VCaP (cell line): ENCODE results near the gene DYNC2LI1.

Experiments used
- H3K27ac ChIP-seq: fragments of 450-650 bp; 2 replicates; pipeline ENCODE4 v1.5.1; 2017
- TF ChIP-seq, protein P1 (sequence below): fragments of 450-650 bp; conservative IDR thresholded peaks from 2 replicates; pipeline ENCODE4 v1.5.1; 2017; ENCODE audit warnings: mild to moderate bottlenecking, moderate library complexity

DYNC2LI1 gene

DNA sequence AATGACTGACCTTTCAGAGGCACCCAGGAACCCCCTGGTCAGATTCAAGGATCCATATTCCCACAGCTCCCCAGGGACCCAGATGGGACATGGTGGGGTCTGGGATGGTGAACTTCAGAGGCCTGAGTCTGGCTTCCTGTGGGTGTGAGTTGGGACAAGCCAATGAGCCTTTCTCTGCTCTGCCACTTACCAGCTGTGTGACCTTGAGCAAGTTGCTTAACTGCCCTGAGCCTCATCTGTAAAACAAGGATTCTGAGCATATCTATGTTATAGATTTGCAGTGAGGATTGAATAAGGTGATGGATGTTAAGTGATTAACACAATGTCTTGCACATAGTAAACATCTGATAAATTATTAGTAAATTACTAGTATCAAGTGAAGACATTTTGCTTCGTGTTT lies 71.3 kb downstream of the DYNC2LI1 start:
- no peak overlapping the region for H3K27ac ChIP-seq
- TF ChIP-seq, protein P1, sequence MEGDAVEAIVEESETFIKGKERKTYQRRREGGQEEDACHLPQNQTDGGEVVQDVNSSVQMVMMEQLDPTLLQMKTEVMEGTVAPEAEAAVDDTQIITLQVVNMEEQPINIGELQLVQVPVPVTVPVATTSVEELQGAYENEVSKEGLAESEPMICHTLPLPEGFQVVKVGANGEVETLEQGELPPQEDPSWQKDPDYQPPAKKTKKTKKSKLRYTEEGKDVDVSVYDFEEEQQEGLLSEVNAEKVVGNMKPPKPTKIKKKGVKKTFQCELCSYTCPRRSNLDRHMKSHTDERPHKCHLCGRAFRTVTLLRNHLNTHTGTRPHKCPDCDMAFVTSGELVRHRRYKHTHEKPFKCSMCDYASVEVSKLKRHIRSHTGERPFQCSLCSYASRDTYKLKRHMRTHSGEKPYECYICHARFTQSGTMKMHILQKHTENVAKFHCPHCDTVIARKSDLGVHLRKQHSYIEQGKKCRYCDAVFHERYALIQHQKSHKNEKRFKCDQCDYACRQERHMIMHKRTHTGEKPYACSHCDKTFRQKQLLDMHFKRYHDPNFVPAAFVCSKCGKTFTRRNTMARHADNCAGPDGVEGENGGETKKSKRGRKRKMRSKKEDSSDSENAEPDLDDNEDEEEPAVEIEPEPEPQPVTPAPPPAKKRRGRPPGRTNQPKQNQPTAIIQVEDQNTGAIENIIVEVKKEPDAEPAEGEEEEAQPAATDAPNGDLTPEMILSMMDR: no peak

DNA sequence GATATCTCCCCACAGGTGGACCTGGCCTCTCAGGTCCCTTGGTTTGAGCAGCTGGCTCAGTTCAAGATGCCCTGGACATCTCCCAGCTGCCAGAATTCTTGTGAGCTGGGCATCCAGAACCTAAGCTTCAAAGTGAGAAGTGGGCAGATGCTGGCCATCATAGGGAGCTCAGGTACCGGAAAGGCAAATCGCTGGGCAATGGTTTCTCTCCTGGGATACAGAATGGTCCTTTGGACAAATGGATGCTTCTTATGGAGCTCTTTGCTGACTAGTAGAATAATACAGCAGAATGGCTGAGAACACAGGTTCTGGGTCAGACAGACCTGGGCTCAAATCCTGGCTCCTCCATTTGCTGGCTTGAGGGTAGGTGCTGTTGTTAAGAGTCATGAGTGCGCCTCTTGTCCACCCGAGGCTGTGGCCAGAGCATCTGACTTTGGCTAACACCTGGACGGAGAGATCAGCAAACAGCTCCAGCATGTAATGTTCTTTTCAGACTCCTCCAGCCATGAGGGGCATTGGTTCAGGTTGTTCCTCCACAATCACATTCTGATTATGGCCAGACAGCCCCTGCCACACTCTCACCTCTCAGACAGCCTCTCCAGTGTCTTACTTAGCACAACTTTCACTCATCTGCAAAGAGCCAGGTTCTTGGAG lies 72.4 kb downstream of the DYNC2LI1 start:
- TF ChIP-seq, protein P1: no peak
- H3K27ac ChIP-seq: no peak overlapping the region

DNA sequence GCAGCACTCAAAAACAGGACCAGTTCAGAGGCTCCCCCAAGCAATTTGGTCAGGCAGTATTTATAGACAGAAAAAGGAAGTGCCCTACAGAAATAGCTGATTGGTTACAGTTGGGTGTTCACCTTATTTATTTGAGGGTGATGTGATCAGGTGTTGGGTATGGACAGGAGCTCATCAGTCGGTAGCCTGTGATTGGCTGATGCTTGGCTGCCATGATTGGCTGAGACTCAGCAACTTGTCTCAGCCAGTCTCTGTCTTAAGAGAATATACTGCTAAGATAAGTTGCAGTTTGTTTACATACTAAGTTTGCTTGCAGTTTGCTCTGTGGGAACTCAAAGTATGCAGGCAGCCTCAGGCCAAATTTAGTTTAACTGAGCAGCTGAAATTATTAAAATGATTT lies 74.4 kb downstream of the DYNC2LI1 start:
- TF ChIP-seq, protein P1: no peak
- H3K27ac ChIP-seq: no peak overlapping the region

DNA sequence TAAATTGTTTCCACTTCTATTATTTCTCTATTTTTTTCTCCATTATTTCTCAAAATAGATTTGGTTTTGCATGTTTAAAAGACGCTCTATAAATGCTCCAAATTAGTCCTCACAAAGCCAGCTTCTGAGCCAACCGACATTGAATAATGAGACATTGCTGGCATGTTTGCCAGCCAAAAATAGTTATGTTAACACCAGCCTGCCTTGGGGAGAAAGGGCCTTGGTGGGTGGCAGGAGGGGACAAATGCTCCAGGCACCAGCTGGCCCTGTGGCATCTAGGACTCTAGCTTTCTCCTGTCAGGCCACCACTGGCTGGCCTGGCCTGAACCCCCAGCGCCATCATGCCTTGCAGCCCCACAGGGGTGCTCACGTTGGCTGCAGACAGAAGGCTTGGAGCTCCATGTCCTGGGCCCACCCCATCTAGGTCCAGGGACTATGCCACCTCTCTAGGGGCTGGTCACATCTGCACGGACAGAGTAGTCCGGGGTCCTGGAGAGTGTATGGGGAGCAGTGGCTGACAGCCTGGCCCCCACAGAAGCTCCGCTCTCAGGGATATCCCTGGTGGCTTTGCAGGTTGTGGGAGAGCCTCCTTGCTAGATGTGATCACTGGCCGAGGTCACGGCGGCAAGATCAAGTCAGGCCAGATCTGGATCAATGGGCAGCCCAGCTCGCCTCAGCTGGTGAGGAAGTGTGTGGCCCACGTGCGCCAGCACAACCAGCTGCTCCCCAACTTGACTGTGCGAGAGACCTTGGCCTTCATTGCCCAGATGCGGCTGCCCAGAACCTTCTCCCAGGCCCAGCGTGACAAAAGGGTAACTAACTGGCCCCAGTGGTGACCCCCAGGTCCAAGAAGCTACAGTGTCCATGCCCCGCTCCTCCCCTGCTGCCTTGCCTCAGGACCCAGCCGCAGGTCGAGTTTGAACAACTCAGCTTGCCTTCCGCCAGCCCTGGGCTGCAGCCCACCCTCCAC lies 77.5 kb downstream of the DYNC2LI1 start:
- H3K27ac ChIP-seq: no peak overlapping the region
- TF ChIP-seq, protein P1: no peak

DNA sequence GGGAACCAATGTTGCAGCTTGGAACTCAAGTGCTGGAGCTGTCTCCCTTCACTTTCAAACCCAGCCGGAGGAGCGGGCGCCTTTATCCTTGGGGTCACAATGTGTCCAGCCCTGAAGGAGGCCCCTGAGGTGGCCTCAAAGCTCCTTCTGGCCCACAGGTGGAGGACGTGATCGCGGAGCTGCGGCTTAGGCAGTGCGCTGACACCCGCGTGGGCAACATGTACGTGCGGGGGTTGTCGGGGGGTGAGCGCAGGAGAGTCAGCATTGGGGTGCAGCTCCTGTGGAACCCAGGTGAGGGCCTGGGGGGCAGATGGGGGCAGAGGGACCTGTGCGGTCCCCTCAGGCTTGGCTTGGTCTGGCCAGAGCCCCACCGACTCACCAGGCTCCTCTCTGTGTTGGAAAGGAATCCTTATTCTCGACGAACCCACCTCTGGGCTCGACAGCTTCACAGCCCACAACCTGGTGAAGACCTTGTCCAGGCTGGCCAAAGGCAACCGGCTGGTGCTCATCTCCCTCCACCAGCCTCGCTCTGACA lies 78.4 kb downstream of the DYNC2LI1 start:
- TF ChIP-seq, protein P1: no peak
- H3K27ac ChIP-seq: no peak overlapping the region

DNA sequence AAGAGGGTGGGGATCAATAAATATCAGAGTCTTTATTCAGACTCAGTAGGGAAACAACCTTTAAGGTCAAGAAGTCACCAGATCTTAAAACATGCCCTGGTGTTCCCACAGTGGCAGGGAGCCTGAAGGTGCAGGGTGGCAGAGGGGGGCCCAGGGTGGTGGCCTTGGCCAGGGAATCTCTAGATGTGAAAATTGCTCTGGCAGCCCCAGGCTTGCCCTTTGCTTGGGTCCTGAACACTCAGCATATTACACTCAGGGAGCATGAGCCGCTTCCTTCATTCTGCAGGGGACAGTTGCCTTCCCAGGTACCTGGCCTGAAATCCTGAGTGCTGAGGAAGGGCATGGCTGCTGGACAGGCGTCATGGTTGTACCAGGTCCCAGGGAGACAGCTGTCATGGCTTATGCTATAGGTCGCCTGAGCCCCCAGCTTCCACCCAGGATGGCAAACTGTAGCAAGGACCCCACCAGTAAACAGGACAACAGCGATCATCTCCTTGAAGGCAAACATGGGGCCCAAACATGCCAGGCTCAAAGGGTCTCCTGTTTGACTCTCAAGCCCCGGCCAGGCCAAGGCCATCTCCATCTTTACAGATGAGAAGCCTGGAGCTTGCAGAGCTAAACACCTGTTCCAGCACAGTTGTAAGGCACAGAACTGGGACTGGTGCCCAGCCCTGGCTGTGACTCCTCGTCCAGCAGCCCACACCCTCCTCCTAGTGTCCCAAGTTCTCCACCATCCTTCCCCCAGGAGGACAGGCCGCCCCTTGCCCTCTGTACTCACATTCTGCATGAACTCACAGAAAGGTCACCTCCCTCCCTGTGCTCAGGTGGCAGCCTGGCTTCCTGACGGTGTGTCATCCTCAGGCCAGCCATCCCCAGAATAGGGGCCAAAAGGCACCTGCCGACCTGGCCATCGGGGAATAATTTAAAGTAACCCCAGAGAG lies 79.6 kb downstream of the DYNC2LI1 start:
- TF ChIP-seq, protein P1: no peak
- no peak overlapping the region for H3K27ac ChIP-seq
